Stimulated activated CD4-positive, alpha-beta T cell treated with anti-CD3 and anti-CD28 coated beads, Interleukin-15, amount 100 ng/mL, for 48 hours (primary cell): ENCODE data around the gene QRFP.

Experiments used
- DNase-seq, 2 donors: peaks; one replicate each; pipeline ENCODE4 v3.0.0-alpha.2; 2020; ENCODE audit warnings: low read depth in 2 of 2

QRFP gene

GRCh38 chr9:130872093-130872492 is 24.5 kb downstream of the QRFP start:
- DNase-seq: no peak

- no peak for DNase-seq
Observed at GRCh38 chr9:130871395-130872062, 25.1 kb downstream of the QRFP start.

GRCh38 chr9:130870491-130871381 is 25.9 kb downstream of the QRFP start:
- DNase-seq: no peak

- DNase-seq: no peak
Observed at GRCh38 chr9:130869250-130869649, 27.4 kb downstream of the QRFP start.

- no peak for DNase-seq
Observed at GRCh38 chr9:130868230-130868629, 28.4 kb downstream of the QRFP start.

GRCh38 chr9:130867556-130867955 is 29.1 kb downstream of the QRFP start:
- no peak for DNase-seq

- peak; percentile 16 to 44 for DNase-seq
Observed at GRCh38 chr9:130866474-130866965, 30.1 kb downstream of the QRFP start.

GRCh38 chr9:130865921-130866320 is 30.7 kb downstream of the QRFP start:
- no peak for DNase-seq

GRCh38 chr9:130864541-130864940 is 32.1 kb downstream of the QRFP start:
- no peak for DNase-seq

GRCh38 chr9:130862747-130863146 is 33.9 kb downstream of the QRFP start:
- DNase-seq: no peak

- no peak for DNase-seq
Observed at GRCh38 chr9:130862217-130862616, 34.4 kb downstream of the QRFP start.

- no peak for DNase-seq
Observed at GRCh38 chr9:130861372-130862180, 35.0 kb downstream of the QRFP start.

- no peak for DNase-seq
Observed at GRCh38 chr9:130860458-130861316, 35.9 kb downstream of the QRFP start.

GRCh38 chr9:130858739-130859705 is 37.6 kb downstream of the QRFP start:
- no peak for DNase-seq

GRCh38 chr9:130857864-130858738 is 38.5 kb downstream of the QRFP start:
- no peak for DNase-seq

GRCh38 chr9:130856474-130856873 is 40.1 kb downstream of the QRFP start:
- DNase-seq: no peak

GRCh38 chr9:130854835-130855234 is 41.8 kb downstream of the QRFP start:
- DNase-seq: no peak

- DNase-seq: no peak
Observed at GRCh38 chr9:130854092-130854491, 42.5 kb downstream of the QRFP start.

- DNase-seq: no peak
Observed at GRCh38 chr9:130852801-130853200, 43.8 kb downstream of the QRFP start.
